HG03460 (cell line): ENCODE data around the gene IRAG1.

ENCODE experiments used
- ATAC-seq: cut with Tn5 transposase; IDR thresholded peaks from one replicate; pipeline ENCODE4 v1.9.1; 2021; ENCODE audit not compliant: unreplicated experiment

IRAG1 gene

DNA sequence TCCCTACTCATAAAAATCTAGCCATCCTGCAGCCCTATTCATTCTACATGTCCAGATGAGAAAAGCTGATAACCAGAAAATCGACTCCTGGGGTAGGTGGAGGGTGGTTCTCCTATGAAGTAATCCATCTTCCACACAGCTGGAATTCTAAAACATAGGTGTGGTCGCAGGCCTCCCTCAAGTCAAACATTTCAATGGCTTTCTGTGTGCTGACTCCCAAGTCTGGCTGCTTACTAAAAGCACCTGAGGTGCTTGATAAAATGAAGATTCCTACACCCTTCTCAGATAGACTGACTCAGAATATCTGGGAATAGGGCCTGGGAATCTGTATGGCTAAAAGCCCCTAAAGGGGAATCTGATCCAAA is 26.1 kb downstream of the IRAG1 start:
- ATAC-seq = no peak

DNA sequence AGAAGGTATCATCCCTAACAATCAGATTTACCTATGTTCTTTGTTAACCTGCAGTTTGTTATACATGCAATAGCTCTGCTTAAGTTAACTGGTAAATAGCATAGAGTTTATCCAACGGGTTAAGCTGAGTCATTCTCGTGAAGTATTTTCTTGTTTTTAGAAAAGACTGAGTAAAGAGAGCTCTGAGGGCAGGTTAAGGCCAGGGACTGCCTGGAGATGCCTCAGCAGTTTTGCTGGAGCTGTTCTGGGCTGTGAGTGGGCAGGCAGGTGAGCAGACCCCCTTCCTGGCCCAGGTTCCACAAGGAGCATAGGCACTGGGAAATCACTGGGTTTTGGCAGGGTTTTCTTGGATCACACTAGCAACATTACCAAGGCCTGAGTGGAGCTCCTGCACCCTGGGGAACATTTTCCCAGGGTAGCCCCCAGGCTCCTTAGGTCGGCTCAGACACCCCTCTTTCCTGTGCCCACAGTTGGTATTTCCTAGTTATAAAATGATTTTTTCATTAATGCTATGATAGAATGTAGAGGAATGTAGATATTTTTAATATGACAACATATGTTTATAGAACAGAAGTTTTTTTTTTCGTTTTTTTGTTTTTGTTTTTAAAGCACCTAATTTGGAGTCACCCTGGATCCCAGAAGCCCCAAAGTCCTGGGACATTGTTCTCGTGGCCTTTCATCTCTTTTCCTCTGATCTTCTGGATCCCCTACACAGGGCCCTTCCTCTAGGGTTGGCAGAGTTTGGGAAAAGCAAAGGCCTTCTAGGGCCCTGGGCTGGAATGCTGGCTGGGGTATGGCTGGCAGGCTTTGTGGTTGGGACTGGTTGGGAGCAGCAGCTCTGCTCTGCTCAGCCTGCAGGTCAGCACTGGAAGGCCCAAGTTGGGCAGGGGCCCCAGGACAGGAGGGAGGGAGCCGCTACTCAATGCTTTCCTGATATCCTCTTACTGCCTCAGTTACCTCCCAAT is 26.7 kb downstream of the IRAG1 start:
- no peak for ATAC-seq

DNA sequence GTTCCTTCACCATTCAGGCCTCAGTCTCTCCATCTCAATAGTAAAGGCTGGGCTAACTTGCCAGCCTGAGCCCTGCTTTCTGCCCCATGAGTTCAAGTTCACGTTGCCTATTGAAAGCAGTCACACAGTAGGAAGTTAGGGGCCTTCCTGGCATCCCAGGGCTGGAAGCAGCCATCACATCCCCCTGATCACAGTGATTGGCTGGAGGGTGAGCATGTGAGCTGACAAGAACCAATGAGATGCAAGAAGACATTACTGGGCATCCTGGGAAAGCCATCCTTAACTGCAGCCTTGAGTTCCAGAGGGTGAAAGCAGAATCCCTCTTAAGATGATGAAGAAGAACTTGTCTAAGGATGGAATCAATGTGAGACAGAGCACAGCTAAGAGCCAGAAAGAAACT is 29.1 kb downstream of the IRAG1 start:
- ATAC-seq = no peak

DNA sequence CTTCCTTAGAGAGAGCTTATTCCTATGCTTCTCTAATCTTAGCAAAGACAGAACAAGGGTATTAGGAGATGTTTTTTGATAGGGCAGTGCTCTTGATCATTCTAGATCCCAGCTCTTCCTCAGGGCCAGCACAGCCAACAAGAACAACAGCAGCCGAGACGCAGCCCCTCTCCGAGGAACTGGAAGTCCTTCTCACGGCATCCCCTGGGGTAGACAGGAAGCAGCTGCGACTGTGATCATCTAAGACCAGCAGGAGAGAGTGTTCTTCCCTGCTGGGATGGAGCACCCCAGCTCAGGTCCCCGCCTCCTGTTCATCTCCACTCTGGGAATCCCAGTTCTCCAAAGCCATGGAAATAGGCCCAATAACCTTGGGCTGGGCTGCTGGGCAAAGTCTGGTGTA is 29.6 kb downstream of the IRAG1 start:
- no peak for ATAC-seq

DNA sequence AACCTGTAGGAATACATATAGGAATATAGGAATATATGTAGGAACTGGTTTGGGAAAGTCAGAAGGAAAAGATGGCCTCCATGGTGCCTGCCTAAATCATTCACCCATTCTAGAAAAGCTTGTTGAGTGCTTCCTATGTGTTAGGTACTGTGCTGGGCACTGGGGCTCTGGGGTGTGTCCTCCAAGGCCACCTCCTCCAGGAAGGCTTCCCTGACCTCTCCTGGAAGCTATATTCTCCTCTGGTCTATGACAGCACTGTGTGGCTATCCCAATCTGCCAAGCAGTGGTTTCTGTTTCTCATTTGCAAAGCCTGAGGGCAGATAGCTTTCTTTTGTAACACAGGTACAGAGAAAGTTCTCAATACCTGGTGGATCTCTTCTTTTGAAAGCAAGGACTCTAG is 30.2 kb downstream of the IRAG1 start:
- no peak for ATAC-seq

DNA sequence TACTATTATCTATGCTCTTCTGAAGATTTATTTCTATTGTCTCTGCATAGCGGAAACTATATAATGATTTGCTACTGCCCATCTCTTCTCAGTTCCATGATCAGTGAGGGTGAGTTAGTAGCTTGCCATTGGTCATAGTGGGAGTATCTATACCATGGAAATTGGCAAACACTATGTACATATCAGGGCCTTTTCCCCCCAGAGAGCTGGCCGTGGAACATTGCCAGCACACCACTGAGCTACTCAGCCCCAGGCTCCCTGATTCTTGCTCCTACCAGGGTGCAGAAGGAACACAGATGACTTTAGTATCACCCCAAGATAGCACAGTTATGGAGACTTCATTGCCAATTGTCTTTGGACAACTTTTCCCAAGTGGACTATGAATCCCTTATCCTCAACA is 33.2 kb downstream of the IRAG1 start:
- ATAC-seq = no peak

DNA sequence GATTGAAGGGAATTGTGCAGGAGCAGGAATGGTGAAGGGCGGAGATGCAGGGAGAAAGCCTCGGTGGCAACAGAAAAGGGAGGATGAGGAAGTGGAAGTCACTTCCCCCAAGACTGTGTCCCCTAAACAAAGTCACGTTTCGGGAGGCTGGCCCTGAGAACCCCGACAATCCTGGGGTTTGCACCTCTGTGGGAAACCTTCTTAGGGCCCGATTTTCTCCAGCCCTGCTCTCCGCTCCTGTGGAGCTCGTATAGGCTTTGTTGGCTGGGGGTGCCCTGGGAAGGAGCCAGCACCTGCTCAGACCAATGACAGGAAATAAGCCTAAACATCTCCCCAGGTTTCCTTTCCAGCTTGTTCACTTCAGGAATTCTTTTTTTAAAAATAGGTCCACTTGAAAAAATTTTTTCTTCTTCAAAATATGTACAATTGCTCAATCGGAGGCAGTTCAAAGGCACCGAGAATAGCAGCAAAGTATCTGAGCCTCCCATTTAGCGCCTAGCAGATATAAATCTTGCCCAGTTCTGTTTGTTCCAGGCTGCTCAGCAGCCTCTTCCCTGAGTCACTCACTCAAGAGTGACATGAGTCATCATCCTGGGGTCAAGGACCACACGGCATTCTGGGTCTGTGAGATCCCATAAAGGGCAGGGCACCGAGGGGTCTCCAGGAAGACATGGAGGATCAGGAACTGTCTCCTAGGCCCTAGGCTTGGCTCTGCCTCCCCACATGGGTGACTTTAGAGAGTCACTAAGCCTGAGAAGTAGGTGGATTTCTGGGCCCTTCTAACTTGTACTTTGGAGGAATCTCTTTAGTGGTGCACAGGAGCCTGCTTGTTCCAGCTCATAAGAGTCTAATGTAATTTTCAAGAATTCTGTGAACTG is 34.0 kb downstream of the IRAG1 start:
- ATAC-seq = no peak

DNA sequence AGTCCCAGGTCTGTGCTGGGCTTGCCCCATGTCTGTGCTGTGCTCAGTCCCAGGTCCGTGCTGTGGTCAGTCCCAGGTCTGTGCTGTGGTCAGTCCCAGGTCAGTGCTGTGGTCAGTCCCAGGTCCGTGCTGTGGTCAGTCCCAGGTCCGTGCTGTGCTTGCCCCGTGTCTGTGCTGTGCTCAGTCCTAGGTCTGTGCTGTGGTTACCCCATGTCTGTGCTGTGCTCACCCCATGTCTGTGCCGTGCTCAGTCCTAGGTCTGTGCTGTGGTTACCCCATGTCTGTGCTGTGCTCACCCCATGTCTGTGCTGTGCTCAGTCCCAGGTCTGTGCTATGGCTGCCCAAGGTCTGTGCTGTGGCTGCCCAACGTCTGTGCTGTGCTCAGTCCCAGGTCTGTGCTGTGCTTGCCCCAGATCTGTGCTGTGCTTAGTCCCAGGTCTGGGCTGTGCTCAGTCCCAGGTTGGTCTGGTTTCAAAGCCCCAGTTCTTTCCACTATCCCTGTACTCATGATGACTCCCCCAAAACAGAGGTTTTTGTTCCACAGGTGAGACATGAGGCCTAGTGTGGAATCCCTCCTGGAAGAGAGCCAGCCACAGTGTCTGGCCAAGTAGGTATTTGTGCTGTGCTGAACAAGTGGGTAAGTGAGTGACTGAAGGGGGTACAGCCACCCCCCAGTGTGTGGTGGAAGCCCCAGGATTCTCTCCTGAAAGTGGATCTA is 34.8 kb downstream of the IRAG1 start:
- ATAC-seq = no peak

DNA sequence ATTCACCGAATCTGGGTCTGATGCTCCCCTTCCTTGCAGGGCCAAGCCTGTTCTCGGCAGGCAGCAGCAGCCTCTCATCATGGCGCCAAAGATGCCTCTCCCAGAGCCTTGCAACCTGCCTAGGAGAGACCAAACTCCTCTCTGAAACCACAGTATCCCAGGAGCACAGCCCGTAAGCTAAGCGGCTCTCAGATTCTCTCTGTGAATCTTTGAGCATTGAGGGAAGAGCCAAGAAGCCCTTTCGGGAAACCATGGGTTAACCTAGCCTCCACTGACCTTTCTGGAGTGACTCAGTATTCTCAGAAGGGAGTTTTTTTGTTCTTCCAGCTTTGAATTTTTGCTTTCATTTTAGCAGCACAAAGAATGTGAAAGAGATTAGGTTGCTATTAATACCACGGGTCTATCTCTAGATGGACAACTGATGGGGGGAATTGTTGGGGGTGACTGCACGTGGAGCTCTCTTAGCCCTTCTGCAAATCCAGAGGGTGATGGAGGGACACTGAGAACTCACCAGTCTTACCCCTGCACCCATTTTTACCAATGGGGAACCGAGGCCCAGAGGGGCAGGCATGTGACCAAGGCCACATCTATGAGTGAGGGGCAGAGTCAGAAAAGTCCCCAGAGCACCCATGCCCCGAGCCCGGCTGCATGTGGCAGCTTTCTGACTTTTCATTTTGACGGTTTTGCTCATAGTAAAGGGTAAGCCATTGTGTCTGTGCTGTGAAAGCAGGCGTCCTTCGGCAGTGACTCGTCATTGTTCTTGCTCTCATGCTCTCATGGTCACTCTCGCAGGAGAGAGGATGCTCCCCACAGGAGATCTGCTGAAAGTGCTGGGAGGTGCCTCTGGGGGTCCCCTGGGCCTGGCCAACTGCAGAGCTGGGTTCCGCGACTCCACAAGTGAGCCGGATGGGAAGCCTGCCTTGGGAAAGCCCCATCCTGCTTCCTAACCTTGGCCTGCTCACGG is 36.0 kb downstream of the IRAG1 start:
- ATAC-seq = peak; percentile 48

DNA sequence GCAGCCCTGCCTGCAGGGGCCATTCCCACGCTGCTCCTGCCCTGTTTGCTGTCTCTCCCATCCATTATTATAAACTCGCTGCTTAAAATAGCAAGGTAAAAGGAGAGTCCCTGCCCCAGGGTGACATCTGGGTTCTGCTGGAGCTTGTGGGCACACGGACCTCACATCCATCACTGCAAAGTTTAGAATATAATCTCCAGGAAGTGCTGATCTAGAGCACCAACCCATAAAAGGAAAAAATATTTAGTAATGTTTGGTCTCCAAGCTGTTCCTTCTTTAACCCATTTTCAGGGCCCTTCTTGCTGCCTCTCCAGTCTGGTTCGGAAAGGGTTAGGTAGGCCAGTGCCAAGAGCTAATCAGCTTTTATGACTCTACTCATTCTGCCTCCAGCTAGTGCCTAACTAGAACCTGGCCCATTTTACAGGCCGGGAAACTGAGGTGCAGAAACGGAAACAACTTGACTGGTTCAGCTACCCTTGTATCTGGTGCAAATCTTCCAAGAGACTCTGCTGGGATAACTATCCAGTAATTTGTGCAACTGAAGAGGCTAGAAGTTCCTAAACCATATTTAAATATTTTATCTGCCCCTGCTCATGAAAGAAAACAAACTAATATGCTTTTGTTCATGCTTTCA is 37.5 kb downstream of the IRAG1 start:
- ATAC-seq = no peak

DNA sequence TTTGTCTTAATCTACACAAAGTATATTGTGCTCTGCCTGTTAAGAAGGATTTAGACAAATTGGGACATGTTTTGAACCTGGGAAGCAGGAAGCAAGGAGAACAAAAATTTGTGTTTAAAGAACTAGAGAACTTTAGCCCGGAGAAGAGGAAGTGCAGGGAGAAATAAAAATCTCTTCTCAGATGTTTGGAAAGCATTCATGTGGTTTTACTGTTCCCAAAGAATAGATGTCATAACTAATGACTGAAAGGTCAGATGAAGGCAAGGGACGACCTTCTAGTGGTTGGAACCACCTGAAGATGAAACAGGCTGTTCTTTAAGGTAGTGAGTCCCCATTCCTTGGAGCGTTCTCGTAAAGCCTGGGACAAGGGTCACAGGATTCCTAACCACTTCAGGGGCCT is 38.3 kb downstream of the IRAG1 start:
- ATAC-seq = no peak

DNA sequence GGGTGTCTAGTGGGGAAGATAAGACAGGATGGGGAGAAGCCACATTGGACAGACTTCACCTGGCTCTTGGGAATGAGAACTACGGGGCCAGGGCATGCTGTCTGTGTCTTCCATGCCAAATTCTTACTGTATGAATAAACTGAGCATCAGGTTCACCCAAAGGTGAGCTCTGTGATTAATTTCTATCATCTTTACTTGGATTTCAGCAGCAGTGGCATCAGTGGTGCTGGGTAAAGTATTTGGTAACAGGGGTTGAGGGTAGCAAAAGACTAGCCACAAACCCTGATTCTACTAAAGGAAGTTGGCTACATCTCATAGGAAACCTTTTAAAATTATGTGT is 38.8 kb downstream of the IRAG1 start:
- no peak for ATAC-seq

DNA sequence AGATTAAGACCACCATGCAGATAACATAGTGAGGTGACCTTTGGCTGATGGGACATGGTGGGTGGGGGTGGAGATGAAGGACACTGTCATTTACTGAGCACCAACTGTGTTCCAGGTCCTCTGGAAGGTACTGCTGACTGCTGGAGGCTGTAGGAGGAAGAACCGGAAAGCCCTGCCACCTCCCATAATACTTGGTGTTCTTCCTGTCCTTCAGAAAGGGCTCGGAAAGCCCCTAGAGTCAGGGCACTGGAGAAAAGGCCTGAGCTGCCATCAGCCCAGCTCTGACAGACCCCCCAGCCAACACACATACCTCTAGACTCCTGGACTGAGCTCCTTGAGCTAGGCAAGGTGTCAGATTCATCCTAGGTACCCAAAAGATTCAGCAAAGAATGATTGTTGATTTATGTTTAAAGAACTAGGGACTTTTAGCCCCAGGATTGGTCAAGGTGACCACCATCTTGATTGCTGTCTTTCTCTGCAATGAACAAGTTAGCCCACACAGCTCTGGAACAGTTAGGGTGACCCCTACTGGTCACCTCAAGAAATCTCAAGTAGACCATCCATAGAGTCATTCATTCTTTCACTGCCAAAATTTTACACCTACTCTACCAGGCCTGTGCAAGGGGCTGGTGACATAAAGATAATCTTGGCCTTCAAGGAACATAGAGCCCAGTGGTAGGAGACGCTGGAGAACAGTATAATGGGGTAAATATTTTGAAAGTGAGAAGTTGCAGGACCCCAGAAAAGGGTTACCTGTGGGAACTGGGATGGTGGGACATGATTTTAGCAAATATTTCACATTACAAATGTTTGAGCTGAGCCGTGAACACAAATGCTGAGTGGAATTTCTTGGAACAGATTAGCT is 39.4 kb downstream of the IRAG1 start:
- peak; percentile 36 for ATAC-seq

DNA sequence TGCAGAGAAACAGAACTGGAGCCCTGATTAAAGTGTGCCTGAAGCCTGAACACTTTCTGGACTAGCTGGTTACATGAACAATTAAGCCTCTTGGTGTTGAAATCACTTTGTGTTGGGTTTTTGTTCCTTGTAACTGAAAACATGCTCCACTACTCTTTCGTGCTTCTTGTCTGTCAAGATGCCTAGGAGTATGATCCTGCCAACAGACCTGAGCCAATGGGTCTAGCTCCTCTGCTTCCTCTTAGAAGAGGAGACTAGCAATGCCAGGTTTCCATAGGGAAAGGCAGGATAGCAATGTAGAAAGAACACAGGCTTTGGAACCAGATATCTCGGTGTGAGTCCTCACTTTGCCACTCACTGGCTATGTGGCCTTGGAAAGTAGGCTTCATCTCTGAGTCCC is 40.3 kb downstream of the IRAG1 start:
- no peak for ATAC-seq

DNA sequence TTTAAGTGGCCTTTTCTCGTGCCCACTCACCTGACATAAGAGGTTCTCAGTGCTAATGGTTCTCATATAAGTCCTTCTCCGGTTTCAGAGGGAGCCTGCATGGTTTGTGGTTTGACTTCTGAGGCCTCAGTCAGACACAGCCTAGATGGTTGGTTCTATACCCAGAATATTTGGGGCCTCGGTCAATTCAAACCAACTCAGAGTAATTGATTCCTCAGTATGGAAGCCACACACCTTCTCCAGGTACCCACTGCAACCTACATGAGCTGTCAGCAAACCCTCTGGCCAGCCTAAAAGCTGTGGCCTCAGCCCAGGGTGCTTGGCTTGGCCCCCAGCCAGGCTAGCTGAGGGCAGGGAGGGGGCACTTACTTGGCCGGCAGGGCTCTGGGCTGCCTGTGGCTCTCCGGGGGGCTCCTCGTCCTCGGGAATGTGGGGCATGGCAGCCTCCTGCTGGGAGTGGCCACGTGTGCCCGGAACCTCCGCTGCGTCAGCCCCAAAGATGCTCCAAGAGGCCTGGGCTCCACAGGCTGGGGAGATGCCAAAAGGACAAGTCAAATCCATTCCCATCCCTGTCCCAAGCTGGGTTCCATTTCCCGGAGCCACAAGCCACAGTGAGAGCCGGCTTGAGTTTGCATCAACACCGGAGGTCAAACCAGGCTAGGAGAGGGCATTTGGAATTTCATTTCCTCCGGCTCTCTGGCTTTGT is 41.7 kb downstream of the IRAG1 start:
- ATAC-seq = no peak

DNA sequence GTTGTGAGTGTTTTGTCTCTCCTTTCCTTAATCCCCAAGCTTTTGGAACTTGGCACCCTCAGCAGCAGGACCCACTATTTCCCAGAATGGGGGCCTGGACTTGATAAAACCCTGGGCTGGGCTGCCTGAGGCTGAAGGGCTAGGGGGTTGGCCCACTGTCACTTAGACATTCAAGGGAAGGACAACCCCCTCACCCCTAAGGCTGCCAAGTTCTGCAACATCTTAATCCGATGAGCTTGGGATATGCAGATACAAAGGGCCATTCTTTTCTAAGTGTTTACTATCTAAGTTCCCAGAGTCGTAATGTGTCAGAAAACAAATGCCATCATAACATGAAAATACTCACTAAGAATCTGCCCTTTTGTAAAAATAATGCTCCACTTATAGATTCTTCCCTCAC is 42.9 kb downstream of the IRAG1 start:
- ATAC-seq = no peak

DNA sequence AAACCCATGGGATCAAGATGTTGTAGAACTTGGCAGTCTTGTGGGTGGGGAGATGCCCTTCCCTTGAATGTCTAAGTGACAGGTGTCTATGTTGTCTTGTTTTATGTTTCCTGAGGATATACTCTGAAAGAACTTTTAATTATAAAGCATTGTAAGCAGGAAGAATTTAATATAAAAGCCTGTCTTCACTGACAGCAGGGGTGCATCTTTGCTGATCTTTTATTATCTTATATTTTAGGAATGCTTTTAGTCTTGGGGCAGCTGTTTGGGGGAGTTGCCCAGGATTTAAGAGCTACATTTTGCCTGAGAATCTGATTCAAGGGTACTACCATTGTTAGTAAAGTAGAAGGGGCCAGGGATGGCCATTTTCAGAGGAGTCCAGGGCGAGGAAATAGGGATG is 43.4 kb downstream of the IRAG1 start:
- ATAC-seq = no peak

DNA sequence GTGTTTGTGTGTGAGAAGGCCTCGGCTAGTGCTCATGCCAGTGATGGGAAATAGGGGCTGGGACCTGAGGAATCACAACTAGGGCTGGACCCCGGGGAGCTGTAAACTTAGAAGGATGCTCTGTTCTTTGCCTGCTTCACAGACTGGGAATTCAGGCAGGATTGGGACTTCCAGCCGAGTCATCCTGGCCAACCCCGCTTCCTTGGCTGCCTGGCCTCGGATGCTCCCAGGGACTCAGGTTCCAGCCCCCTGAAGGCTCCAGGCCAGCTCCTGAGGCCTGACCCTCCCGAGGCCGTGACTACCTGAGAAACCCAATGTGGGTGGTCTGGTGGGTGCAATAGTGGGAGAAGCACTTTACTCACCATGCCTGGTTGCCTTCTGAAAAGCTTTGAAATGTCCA is 44.7 kb downstream of the IRAG1 start:
- ATAC-seq = no peak
